Measurements from ENCODE around the gene ARHGEF40. TPM values are rescaled to one million over a fixed set of nuclear protein-coding genes. Genes with fewer than 3 reads are reported as not detected.

Gene ARHGEF40
- total RNA-seq, 1 donor from 2014 or later: 6.8 TPM

- DNase-seq (ENCODE audit: low read depth) (no peak), FAIRE-seq (no peak)
- Histone ChIP-seq H3K27me3 (ENCODE audit: control insufficient read depth, insufficient read depth, low read length) (no peaks in the 10 kb centered on the region), H3K4me3 (ENCODE audit: low read depth, low read length) (no peak overlapping the region), H3K36me3 (ENCODE audit: control insufficient read depth, insufficient read depth, low read length) (no peaks in the 10 kb centered on the region)
- no peak for TF ChIP-seq CTCF (IDR thresholded peaks at IDR 0.05; ENCODE audit: insufficient read depth, low read length, severe bottlenecking)
Measured at GRCh38 chr14:21105095-21105494, 35.0 kb downstream of the ARHGEF40 start.

GRCh38 chr14:21106176-21106497 lies 36.0 kb downstream of the ARHGEF40 start:
- H3K36me3 ChIP-seq (ENCODE audit: control insufficient read depth, insufficient read depth, low read length): no peaks in the 10 kb centered on the region
- H3K4me3 ChIP-seq (ENCODE audit: low read depth, low read length): no peak overlapping the region
- TF ChIP-seq CTCF (IDR thresholded peaks at IDR 0.05; ENCODE audit: insufficient read depth, low read length, severe bottlenecking): no peak
- no peaks in the 10 kb centered on the region for H3K27me3 ChIP-seq (ENCODE audit: control insufficient read depth, insufficient read depth, low read length)
- no peak for FAIRE-seq
- peak; percentile 69 for DNase-seq (ENCODE audit: low read depth)

DNA sequence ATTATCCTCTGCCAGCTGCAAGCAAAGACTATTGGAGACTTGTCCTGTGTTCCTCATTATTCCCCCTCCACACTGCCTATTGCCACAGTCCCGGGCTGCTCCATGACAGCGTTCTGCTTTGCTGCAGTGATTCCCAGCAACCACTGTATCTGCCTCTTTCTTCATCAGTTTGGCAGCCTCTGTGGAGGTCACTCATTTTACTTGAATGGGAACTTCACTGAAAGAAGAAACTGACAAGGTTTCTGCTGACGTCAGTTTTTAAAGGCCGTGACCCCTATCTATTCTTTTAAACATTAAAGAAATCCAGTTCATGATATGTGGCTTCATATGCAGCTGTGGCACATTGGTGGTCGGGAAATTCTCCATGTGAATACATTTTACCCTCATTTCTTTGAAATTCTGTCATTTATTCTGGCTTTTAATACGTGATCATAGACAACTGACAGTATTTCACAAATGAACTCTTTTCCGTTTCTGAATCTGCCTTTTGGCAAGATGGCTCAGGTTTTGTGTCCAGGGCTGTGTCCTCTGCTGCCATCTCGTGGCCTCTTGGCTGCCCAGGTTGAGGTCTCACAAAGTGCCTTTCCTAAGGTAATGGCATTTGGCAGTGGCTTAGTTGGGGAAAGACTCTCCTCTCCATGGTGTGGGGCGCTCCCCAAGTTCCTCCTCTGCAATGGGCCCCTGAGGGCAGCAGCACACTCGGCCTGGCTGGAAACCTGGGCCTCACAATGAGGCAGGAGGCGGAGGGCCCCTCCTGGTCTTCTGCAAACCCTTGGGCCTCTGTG lies 36.6 kb downstream of the ARHGEF40 start:
- no peak overlapping the region for H3K4me3 ChIP-seq (ENCODE audit: low read depth, low read length)
- FAIRE-seq: no peak
- no peaks in the 10 kb centered on the region for H3K36me3 ChIP-seq (ENCODE audit: control insufficient read depth, insufficient read depth, low read length)
- H3K27me3 ChIP-seq (ENCODE audit: control insufficient read depth, insufficient read depth, low read length): no peaks in the 10 kb centered on the region
- TF ChIP-seq CTCF (IDR thresholded peaks at IDR 0.05; ENCODE audit: insufficient read depth, low read length, severe bottlenecking): peak; percentile 90
- peak; percentile 74 for DNase-seq (ENCODE audit: low read depth)

DNA sequence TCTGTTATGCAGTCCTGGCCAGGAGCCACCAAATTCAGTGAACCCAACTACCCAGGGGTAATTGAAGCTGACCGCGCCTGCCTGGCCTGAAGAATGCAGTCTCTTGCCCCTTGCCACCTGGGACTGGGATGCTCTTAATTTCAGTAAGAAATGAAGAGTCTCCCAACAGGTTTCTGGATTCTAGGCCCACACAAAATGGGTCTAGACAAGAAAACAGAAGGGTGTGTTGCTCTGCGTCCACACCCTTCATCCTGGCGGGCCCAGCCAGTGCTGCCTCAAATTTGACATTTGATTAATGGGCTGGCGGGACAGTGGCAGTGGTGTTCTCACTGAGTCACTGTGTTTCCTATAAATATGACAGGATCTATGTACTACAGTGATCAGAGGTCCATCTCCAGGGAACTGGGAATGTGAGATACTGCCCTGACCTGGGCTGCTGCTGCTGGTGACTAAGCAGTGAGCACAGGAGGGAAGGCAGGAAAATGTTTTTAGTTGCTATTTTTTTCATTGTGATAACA lies 37.2 kb downstream of the ARHGEF40 start:
- no peak for TF ChIP-seq CTCF (IDR thresholded peaks at IDR 0.05; ENCODE audit: insufficient read depth, low read length, severe bottlenecking)
- no peak overlapping the region for H3K4me3 ChIP-seq (ENCODE audit: low read depth, low read length)
- H3K27me3 ChIP-seq (ENCODE audit: control insufficient read depth, insufficient read depth, low read length): no peaks in the 10 kb centered on the region
- H3K36me3 ChIP-seq (ENCODE audit: control insufficient read depth, insufficient read depth, low read length): no peaks in the 10 kb centered on the region
- no peak for FAIRE-seq
- DNase-seq (ENCODE audit: low read depth): peak; percentile 47

GRCh38 chr14:21108791-21109190 lies 38.7 kb downstream of the ARHGEF40 start:
- no peak for FAIRE-seq
- no peaks in the 10 kb centered on the region for H3K27me3 ChIP-seq (ENCODE audit: control insufficient read depth, insufficient read depth, low read length)
- TF ChIP-seq CTCF (IDR thresholded peaks at IDR 0.05; ENCODE audit: insufficient read depth, low read length, severe bottlenecking): no peak
- no peaks in the 10 kb centered on the region for H3K36me3 ChIP-seq (ENCODE audit: control insufficient read depth, insufficient read depth, low read length)
- DNase-seq (ENCODE audit: low read depth): no peak
- no peak overlapping the region for H3K4me3 ChIP-seq (ENCODE audit: low read depth, low read length)

All from bronchial epithelial cell (primary cell).